HEK293 (cell line): ENCODE data around the gene CLDN6.

ENCODE experiments used
- ATF2 ChIP-seq: fragments of 450-650 bp; formaldehyde crosslinking; IDR thresholded peaks from 2 replicates; pipeline ENCODE4 v1.5.1; 2016; ENCODE audit warnings: missing biosample characterization, missing genetic modification characterization, low read depth
- BCL11A ChIP-seq: fragments of 450-650 bp; formaldehyde crosslinking; IDR thresholded peaks from 2 replicates; pipeline ENCODE4 v1.5.1; 2016; ENCODE audit warnings: low read depth, missing biosample characterization, missing genetic modification characterization
- BCL11B ChIP-seq: fragments of 450-650 bp; formaldehyde crosslinking; IDR thresholded peaks from 2 replicates; pipeline ENCODE4 v1.5.1; 2016; ENCODE audit warnings: low read depth, missing biosample characterization, missing genetic modification characterization
- EGR2 ChIP-seq: fragments of 450-650 bp; formaldehyde crosslinking; IDR thresholded peaks from 2 replicates; pipeline ENCODE4 v1.5.1; 2016; ENCODE audit warnings: low read depth, missing biosample characterization, missing genetic modification characterization
- GLI4 ChIP-seq: fragments of 450-650 bp; formaldehyde crosslinking; IDR thresholded peaks from 2 replicates; pipeline ENCODE4 v1.5.1; 2016; ENCODE audit warnings: missing biosample characterization, missing genetic modification characterization
- GLIS1 ChIP-seq: fragments of 450-650 bp; formaldehyde crosslinking; IDR thresholded peaks from 2 replicates; pipeline ENCODE4 v1.5.1; 2016; ENCODE audit warnings: missing biosample characterization, missing genetic modification characterization
- HOXC10 ChIP-seq: sonication (generic); formaldehyde crosslinking; IDR thresholded peaks from 2 replicates; pipeline ENCODE4 v1.8.1; 2023; ENCODE audit warnings: mild to moderate bottlenecking, missing genetic modification reagents
- KLF17 ChIP-seq: fragments of 450-650 bp; formaldehyde crosslinking; IDR thresholded peaks from 2 replicates; pipeline ENCODE4 v1.5.1; 2016; ENCODE audit warnings: missing biosample characterization, missing genetic modification characterization
- TCF7L2 ChIP-seq: IDR thresholded peaks from 2 replicates; pipeline ENCODE4 v1.6.1; 2011; ENCODE audit warnings: low read depth, mild to moderate bottlenecking, inconsistent platforms, low read length, moderate library complexity, borderline replicate concordance
- YY2 ChIP-seq: fragments of 450-650 bp; formaldehyde crosslinking; IDR thresholded peaks from 2 replicates; pipeline ENCODE4 v1.5.1; 2016; ENCODE audit warnings: missing biosample characterization, missing genetic modification characterization
- ZBTB10 ChIP-seq: fragments of 450-650 bp; formaldehyde crosslinking; IDR thresholded peaks from 2 replicates; pipeline ENCODE4 v1.5.1; 2016; ENCODE audit warnings: missing biosample characterization, missing genetic modification characterization
- ZIC2 ChIP-seq: fragments of 450-650 bp; formaldehyde crosslinking; IDR thresholded peaks from 2 replicates; pipeline ENCODE4 v1.5.1; 2016; ENCODE audit warnings: missing biosample characterization, missing genetic modification characterization
- ZNF221 ChIP-seq: fragments of 450-650 bp; formaldehyde crosslinking; IDR thresholded peaks from 2 replicates; pipeline ENCODE4 v1.5.1; 2017; ENCODE audit warnings: missing biosample characterization, missing genetic modification characterization, borderline replicate concordance
- ZNF239 ChIP-seq: fragments of 450-650 bp; formaldehyde crosslinking; IDR thresholded peaks from 2 replicates; pipeline ENCODE4 v1.5.1; 2016; ENCODE audit warnings: missing biosample characterization, missing genetic modification characterization
- ZNF24 ChIP-seq: fragments of 450-650 bp; formaldehyde crosslinking; IDR thresholded peaks from 2 replicates; pipeline ENCODE4 v1.5.1; 2016; ENCODE audit warnings: missing biosample characterization, missing genetic modification characterization
- ZNF248 ChIP-seq: fragments of 450-650 bp; formaldehyde crosslinking; IDR thresholded peaks from 2 replicates; pipeline ENCODE4 v1.5.1; 2017; ENCODE audit warnings: missing biosample characterization, missing genetic modification characterization
- ZNF311 ChIP-seq: fragments of 450-650 bp; formaldehyde crosslinking; IDR thresholded peaks from 2 replicates; pipeline ENCODE4 v1.5.1; 2017; ENCODE audit warnings: missing biosample characterization, missing genetic modification characterization, borderline replicate concordance
- ZNF350 ChIP-seq: fragments of 450-650 bp; formaldehyde crosslinking; IDR thresholded peaks from 2 replicates; pipeline ENCODE4 v1.5.0; 2017; ENCODE audit warnings: missing biosample characterization, mild to moderate bottlenecking, missing genetic modification characterization
- ZNF391 ChIP-seq: fragments of 450-650 bp; formaldehyde crosslinking; IDR thresholded peaks from 2 replicates; pipeline ENCODE4 v1.5.1; 2016; ENCODE audit warnings: low read depth, missing biosample characterization, missing genetic modification characterization, borderline replicate concordance
- ZNF548 ChIP-seq: fragments of 450-650 bp; formaldehyde crosslinking; IDR thresholded peaks from 2 replicates; pipeline ENCODE4 v1.5.1; 2016; ENCODE audit warnings: missing biosample characterization, missing genetic modification characterization
- ZNF561 ChIP-seq: fragments of 450-650 bp; IDR thresholded peaks from 2 replicates; pipeline ENCODE4 v1.5.1; 2018; ENCODE audit warnings: missing biosample characterization, missing genetic modification characterization, borderline replicate concordance
- ZNF571 ChIP-seq: fragments of 450-650 bp; formaldehyde crosslinking; IDR thresholded peaks from 2 replicates; pipeline ENCODE4 v1.5.0; 2017; ENCODE audit warnings: missing biosample characterization, missing genetic modification characterization
- ZNF626 ChIP-seq: fragments of 450-650 bp; sonication (Bioruptor Pico); formaldehyde crosslinking; IDR thresholded peaks from 2 replicates; pipeline ENCODE4 v1.5.1; 2018; ENCODE audit warnings: missing biosample characterization, missing genetic modification characterization, inconsistent platforms
- ZNF660 ChIP-seq: fragments of 450-650 bp; IDR thresholded peaks from 2 replicates; pipeline ENCODE4 v1.5.1; 2018; ENCODE audit warnings: missing biosample characterization, mild to moderate bottlenecking, missing genetic modification characterization
- ZNF664 ChIP-seq: fragments of 450-650 bp; formaldehyde crosslinking; IDR thresholded peaks from 2 replicates; pipeline ENCODE4 v1.5.1; 2016; ENCODE audit warnings: missing biosample characterization, missing genetic modification characterization
- ZNF707 ChIP-seq: fragments of 450-650 bp; formaldehyde crosslinking; IDR thresholded peaks from 2 replicates; pipeline ENCODE4 v1.5.1; 2016; ENCODE audit warnings: missing biosample characterization, missing genetic modification characterization
- ZNF768 ChIP-seq: fragments of 450-650 bp; formaldehyde crosslinking; IDR thresholded peaks from 2 replicates; pipeline ENCODE4 v1.5.1; 2018; ENCODE audit warnings: missing biosample characterization, mild to moderate bottlenecking, missing genetic modification characterization
- ZSCAN23 ChIP-seq: fragments of 450-650 bp; formaldehyde crosslinking; IDR thresholded peaks from 2 replicates; pipeline ENCODE4 v1.5.1; 2016; ENCODE audit warnings: missing biosample characterization, missing genetic modification characterization
- ZSCAN5A ChIP-seq: fragments of 450-650 bp; formaldehyde crosslinking; IDR thresholded peaks from 2 replicates; pipeline ENCODE4 v1.5.1; 2016; ENCODE audit warnings: missing biosample characterization, missing genetic modification characterization
- TF ChIP-seq, protein P1 (sequence below): fragments of 450-650 bp; formaldehyde crosslinking; IDR thresholded peaks from 2 replicates; pipeline ENCODE4 v1.5.1; 2016; ENCODE audit warnings: missing biosample characterization, missing genetic modification characterization

Gene CLDN6

GRCh38 chr16:3020604-3021448 lies 2.8 kb upstream of the CLDN6 start (continued):
- TF ChIP-seq, protein P1, sequence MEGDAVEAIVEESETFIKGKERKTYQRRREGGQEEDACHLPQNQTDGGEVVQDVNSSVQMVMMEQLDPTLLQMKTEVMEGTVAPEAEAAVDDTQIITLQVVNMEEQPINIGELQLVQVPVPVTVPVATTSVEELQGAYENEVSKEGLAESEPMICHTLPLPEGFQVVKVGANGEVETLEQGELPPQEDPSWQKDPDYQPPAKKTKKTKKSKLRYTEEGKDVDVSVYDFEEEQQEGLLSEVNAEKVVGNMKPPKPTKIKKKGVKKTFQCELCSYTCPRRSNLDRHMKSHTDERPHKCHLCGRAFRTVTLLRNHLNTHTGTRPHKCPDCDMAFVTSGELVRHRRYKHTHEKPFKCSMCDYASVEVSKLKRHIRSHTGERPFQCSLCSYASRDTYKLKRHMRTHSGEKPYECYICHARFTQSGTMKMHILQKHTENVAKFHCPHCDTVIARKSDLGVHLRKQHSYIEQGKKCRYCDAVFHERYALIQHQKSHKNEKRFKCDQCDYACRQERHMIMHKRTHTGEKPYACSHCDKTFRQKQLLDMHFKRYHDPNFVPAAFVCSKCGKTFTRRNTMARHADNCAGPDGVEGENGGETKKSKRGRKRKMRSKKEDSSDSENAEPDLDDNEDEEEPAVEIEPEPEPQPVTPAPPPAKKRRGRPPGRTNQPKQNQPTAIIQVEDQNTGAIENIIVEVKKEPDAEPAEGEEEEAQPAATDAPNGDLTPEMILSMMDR: no peak
- TF ChIP-seq ZNF311 (tag by site-specific recombination) (no peak), ZNF24 (tag by site-specific recombination) (peak; percentile 84), ZNF239 (tag by site-specific recombination) (peak; percentile 35; the same call in 1 of the 2 replicates), ZNF660 (tag by site-specific recombination) (peak; percentile 71), ZNF548 (no peak), ZNF391 (peak; percentile 81; the same call in 1 of the 2 replicates), ZNF664 (tag by site-specific recombination) (no peak), ZBTB10 (peak; percentile 97), ZNF626 (no peak), GLI4 (no peak), ZNF248 (tag by site-specific recombination) (no peak), ZSCAN23 (tag by site-specific recombination) (peak; percentile 86; the same call in 1 of the 2 replicates), ATF2 (peak; percentile 74), BCL11A (peak; percentile 73), ZNF561 (tag by site-specific recombination) (no peak), ZNF768 (tag by site-specific recombination) (no peak), BCL11B (peak; percentile 90), ZNF571 (tag by site-specific recombination) (no peak), YY2 (tag by site-specific recombination) (no peak), TCF7L2 (no peak), ZNF221 (tag by site-specific recombination) (no peak), ZIC2 (tag by site-specific recombination) (peak; percentile 74), HOXC10 (CRISPR knock-in tag) (no peak), ZNF707 (tag by site-specific recombination) (no peak), GLIS1 (tag by site-specific recombination) (peak; percentile 98), ZSCAN5A (tag by site-specific recombination) (peak; percentile 20; the same call in 1 of the 2 replicates), KLF17 (tag by site-specific recombination) (peak; percentile 99), EGR2 (tag by site-specific recombination) (peak; percentile 36), ZNF350 (tag by site-specific recombination) (no peak)
